Central memory CD4-positive, alpha-beta T cell (primary cell): ENCODE results near the gene RSRP1.
"Not testable (repeated sequence)": the region's sequence is repeated elsewhere in the genome, so short reads cannot be mapped to it uniquely, and the experiment has no call there.

Experiments used
- DNase-seq: peaks from one replicate; pipeline ENCODE4 v3.0.0; 2022

Gene RSRP1

DNA sequence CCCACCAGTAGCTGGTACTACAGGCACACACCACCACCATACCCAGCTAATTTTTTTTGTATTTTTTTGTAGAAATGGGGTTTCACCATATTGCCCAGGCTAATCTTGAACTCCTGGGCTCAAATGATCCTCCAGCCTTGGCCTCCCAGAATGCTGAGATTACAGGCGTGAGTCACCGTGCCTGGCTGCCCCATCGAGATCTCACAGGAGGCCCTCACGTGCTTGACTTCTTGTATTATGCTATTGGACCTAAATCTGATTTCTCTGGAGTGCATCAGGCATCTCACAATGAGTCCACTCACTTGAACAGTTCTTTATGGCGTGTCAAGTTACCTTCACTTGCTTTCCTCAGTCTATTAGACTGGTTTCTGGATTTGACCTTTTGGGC, 9.3 kb upstream of the RSRP1 start:
- no peak for DNase-seq

DNA sequence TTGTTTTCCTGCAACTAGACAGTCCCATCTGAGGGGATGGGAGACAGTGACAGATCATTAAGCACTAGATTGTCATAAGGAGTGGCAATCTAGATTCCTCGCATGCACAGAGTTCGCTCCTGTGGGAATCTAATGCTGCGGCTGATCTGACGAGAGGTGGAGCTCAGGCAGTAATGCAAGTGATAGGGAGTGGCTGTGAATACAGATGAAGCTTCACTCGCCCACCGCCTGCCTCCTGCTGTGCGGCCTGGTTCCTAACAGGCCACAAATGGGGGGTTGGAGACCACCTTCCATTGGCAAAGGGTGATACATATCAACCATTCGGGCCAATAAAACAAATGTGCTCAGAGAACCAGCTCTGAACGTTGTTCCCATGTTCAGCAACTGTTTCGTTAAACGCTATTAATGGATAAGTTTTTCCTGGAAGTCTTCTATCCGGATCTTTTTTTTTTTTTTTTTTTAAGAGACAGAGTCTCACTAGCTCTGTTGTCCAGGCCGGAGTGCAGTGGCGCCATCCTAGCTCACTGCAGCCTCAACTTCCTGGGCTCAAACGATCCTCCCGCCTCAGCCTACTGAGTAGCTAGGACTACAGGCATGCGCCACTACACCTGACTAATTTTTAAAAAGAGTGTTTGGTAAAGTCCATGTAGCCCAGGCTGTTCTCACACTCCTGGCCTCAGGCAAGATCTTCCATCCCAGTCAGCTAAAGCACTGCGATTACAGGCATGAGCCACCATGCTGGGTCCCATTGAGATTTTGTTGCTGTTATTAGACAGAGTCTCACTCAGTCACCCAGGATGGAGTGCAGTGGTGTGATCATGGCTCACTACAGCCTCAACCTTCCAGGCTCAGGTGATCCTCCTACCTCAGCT, 8.7 kb upstream of the RSRP1 start:
- no peak for DNase-seq

DNA sequence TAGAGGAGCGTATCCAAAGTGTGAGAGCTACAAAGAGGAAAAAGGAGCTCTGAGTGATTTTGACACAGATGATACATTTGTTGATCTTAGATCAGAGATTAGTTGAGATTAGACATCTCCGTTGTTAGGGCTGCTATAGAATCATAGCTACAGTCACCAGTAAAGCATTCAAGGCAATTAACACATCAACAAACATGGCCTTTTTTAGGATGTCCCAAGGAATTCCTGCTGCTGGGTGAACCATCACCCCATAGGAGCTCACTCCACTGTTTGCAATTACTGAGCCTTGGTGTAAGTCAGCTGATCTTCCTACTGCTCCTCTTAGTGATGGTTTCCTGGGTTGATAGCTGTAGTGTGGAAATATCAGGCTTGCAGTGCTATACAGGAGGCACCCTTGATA, 6.7 kb upstream of the RSRP1 start:
- no peak for DNase-seq

DNA sequence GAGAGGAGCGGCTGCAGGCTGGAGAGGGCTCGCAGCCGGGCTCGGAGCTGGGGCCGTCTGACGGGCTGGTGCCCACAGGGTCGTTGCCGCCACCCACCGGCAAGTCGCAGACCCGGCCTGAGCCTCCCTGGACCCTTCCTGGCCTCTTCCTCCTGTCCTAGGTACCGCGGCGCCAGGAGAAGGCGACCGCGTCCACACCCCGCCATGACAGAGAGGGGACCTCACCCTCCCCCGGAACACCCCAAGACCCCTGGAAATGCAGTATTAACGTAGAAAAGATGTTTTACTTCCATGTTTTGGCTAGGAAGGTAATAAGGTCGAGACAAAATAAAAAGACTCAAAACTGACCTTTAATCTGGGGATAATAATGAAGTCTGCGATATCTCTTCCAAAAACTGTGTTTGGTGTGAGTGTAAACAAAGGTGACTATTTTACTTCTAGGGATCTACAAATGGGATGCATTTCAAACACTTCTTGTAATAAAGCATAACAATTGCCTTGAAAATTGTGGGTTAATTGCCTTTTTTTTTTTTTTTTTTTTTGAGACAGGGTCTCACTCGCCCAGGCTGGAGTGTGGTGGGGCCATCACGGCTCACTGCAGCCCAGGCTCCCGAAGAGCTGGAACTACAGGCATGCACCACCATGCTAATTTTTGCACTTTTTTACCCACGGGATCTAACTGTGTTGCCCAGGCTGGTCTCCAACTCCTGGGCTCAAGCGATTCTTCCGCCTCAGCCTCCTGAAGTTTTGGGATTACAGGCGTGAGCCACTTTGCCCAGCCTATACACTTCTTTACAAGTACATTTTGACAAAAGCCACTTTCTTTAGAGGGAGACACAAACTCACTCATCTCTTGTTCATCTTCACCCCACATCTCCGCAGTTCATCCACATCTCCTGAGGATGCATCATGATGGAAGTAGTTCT, 838 bp upstream of the RSRP1 start:
- no peak for DNase-seq

DNA sequence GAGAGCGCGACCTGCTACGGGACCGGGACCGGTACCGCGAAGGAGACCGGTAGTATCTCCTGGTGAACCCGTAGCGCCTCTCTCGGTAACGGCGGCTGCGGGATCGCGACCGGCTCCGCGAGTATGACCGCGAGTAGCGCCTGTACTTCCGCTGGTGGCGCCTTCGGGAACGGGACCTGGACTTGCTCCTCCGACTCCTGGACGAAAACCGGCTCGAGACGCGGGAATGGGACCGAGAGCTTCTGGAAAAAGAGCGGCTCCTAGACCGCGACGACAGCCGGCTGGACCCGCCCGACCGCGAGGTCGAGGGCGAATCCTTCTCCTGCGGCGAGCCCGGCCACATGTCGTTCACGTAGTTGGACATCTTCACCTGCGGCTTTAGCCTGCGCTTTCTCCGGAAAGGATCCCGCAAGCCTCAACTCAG, 642 bp downstream of the RSRP1 start:
- peak; percentile 21 for DNase-seq

- no peak for DNase-seq
Observed at GRCh38 chr1:25245809-25246599, 1.2 kb downstream of the RSRP1 start.

GRCh38 chr1:25245393-25245792, 1.9 kb downstream of the RSRP1 start:
- DNase-seq: no peak

DNA sequence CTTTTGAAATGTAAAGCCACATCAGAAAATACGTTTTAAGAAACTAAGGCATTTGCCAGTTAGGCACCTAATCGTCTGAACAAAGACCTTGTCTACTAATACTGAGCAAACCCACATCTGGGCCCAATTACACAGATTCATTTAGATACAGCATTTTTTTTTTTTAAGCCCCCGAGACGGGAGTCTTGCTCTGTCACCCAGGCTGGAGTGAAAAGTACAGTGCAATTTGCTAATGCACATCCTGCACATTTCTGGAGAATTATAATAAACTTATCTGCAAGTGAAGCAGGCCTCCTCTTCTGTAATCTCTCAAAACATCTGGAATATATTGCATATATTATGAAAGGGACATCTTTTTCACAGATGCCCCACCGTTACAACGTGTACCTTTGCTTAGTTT, 3.3 kb downstream of the RSRP1 start:
- DNase-seq: no peak

- DNase-seq: peak; percentile 83
Observed at GRCh38 chr1:25239681-25240541, 7.3 kb downstream of the RSRP1 start.

DNA sequence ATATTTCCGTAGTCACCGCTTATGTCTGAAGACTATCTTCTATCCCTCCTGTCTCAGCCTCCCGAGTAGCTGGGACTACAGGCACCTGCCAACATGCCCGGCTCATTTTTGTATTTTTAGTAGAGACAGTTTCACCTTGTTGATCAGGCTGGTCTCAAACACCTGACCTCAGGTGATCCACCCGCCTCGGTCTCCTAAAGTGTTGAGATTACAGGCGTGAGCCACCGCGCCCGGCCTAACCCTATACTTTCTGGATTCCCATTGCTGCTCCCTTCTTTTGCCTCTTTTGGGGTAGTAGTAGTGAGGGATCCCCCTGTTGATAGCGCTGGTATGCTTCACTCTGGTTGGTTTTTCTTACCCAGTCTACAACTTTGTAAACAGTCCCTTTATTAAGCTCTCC, 9.2 kb downstream of the RSRP1 start:
- no peak for DNase-seq

DNA sequence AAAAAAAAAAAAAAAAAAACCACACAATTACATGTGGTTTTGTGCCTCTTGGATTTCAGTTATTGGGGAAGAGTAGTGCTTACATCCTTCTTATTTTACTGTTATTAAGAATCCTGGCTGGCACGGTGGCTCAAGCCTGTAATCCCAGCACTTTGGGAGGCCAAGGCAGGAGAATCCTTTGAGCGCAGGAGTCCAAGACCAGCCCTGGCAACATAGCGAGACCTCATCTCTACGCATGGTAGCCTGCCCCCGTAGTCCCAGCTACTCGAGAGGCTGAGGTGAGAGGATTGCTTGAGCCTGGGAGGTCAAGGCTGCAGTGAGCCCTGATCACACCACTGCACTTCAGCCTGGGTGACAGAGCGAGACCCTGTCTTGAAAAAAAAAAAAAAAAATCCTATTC, 11.0 kb downstream of the RSRP1 start:
- not testable (repeated sequence) for DNase-seq

GRCh38 chr1:25235411-25235810, 11.8 kb downstream of the RSRP1 start:
- DNase-seq: not testable (repeated sequence)

- peak; percentile 37 for DNase-seq
Observed at GRCh38 chr1:25232866-25233784, 14.1 kb downstream of the RSRP1 start.

GRCh38 chr1:25232027-25232865, 15.0 kb downstream of the RSRP1 start, which contains the start of gene SYF2:
Gene SYF2 (minus strand): TSS chr1:25232502. CDS start chr1:25232467, 35 bp downstream.
- peak; percentile 91 for DNase-seq

- DNase-seq: no peak
Observed at GRCh38 chr1:25223471-25223870, 23.8 kb downstream of the RSRP1 start.

DNA sequence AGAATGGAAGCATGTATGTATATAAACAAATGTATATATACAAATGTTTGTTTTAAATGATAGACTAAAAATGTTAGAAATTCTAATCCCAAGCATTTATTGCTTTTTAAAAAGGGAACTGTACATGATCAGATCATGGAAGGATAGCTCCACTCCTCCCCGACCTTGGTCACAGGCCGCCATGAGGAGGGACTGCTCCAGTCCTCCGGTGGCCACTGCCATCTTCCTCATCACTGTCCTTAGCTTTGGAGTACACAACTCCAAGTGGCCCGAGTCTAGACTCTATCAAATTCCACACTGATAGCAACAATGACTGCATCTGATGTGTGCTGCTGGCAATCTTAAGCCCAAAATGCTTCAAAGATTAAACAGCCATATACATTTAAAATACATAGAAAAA, 24.6 kb downstream of the RSRP1 start:
- no peak for DNase-seq

GRCh38 chr1:25220666-25221065, 26.6 kb downstream of the RSRP1 start:
- no peak for DNase-seq

DNA sequence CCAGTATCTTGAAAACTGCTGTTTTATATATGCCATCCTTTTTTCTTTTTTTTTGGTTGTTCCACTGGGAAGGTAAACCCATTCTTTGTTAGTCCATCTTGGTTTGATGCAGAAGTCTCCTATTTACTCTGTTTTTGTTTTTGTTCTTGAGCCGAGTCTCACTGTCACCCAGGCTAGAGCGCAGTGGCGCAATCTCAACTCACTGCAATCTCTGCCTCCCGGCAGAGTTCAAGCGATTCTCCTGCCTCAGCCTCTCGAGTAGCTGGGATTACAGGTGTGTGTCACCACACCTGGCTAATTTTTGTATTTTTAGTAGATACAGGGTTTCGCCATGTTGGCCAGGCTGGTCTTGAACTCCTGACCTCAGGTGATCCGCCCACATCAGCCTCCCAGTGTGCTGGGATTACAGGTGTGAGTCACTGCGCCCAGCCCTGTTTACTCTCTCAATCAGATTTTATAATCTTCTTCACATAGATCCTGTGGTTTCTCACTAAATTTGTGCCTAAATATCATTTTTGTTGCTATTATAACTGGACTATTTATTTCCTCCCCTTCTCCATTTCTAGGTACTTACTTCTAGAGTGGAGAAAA, 27.5 kb downstream of the RSRP1 start:
- DNase-seq: no peak

DNA sequence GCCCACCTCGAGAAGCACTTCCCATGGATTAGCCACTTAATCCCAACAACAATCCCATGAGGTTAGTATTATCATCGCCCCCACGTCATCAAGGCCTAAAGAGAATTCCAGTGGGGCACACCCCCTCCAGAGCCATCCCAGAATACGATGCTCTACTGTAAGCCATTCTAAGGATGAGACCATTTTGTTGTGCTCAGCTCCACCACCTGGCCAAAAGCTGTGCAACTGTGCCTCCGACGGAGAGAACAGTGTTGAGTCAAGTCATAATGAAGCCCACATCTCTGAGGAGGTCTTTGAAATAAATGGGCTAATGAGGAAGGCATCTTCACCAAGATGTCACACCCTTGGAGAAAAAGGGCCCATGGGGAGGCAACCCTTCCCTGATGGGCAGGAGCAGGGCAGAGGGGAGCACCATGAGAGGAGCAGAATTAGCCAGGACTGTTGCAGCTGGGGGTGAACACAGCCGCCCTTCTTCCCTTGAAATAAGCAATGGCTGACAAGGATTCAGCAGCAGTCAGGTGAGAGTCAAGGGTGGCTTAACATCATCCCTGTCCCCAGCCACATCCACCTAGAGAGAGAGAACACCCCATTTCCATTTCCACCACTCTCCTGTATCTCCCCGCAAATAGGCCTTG, 29.5 kb downstream of the RSRP1 start:
- no peak for DNase-seq
